ENCODE results near the gene CEACAM6. TPM values are rescaled to one million over a fixed set of nuclear protein-coding genes. Genes with fewer than 3 reads are reported as not detected.

The CEACAM6 gene
- total RNA-seq, 2 experiments from 2014 or later = not detected

DNA sequence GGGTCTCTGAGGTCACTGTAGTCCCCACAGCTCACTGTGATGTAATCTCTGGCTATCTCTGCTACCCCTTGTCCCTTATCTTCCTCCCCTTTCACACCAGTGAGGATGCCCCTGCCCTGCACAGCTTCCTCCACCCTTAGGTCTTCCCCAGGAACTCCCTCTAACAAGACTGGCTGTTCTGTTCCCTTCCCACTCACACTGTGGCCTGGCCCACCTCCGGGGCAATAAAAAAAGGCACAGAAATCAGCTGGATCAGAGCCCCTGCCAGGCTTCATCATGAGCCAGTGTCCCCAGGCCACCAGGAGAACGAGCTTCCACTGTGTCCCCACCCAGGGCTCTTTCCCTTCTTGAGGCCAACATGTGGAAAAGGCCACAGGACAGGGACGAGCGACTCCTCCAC, 45.7 kb downstream of the CEACAM6 start:
- no peaks in the 10 kb centered on the region for H3K27me3 Mint-ChIP-seq
- intact Hi-C loops (cut with DNase I, micrococcal nuclease) = no loop called here
- TF ChIP-seq, protein P1, sequence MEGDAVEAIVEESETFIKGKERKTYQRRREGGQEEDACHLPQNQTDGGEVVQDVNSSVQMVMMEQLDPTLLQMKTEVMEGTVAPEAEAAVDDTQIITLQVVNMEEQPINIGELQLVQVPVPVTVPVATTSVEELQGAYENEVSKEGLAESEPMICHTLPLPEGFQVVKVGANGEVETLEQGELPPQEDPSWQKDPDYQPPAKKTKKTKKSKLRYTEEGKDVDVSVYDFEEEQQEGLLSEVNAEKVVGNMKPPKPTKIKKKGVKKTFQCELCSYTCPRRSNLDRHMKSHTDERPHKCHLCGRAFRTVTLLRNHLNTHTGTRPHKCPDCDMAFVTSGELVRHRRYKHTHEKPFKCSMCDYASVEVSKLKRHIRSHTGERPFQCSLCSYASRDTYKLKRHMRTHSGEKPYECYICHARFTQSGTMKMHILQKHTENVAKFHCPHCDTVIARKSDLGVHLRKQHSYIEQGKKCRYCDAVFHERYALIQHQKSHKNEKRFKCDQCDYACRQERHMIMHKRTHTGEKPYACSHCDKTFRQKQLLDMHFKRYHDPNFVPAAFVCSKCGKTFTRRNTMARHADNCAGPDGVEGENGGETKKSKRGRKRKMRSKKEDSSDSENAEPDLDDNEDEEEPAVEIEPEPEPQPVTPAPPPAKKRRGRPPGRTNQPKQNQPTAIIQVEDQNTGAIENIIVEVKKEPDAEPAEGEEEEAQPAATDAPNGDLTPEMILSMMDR (IDR thresholded peaks at IDR 0.05) = no peak
- H3K4me3 Mint-ChIP-seq = no peak overlapping the region
- ChIA-PET POLR2A (no interaction called here), CTCF (interaction anchor here (1.5 kb wide), 1 partner anchor 8 kb away, joined by 5 read pairs; no protein-coding TSS in a partner anchor)
- no peaks in the 10 kb centered on the region for H3K9me3 Mint-ChIP-seq
- no peaks in the 10 kb centered on the region for H3K36me3 Mint-ChIP-seq (ENCODE audit: low read depth)
- no peaks in the 10 kb centered on the region for H3K4me1 ChIP-seq (ENCODE audit: insufficient read depth, low read length)
- DNase-seq (no peak), ATAC-seq (ENCODE audit: poor library complexity) (no peak)
- H3K4me1 Mint-ChIP-seq (ENCODE audit: low read depth) = peaks cover 16% of the 10 kb centered on the region
- H3K27ac Mint-ChIP-seq = no peak overlapping the region
- H3K36me3 ChIP-seq (ENCODE audit: insufficient read depth, low read length) = no peaks in the 10 kb centered on the region
- peaks cover 2 to 5% of the 10 kb centered on the region in 2 experiments for H3K27me3 ChIP-seq (ENCODE audit: control insufficient read depth in 1 of 2, insufficient read depth in 2 of 2, low read length in 2 of 2)
- no peak overlapping the region for H3K27ac ChIP-seq (ENCODE audit: low read depth in 1 of 2, low read length in 2 of 2)
- no peak overlapping the region for H3K4me3 ChIP-seq (ENCODE audit: low read length)
- no peaks in the 10 kb centered on the region for H3K9me3 ChIP-seq (ENCODE audit: control insufficient read depth in 1 of 2, insufficient read depth in 1 of 2, low read length in 2 of 2)

DNA sequence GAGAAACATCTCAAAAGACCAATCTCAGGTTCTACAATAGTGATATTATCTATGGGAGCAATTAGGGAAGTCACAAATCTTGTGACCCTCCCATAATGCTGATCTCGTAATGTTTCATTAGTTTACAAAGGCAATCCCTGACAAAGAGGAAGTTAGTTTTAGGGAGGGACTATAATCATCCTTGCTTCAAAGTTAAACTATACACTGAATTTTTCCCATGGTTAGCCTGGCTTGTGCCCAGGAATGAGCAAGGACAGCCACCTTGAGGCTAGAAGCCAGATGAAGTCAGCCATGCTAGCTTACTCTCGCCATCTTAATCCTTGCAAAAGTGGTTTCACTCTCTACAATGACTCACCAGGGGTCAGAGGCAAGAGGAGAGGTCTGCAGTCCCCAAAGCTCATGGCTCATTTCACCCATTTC, 46.5 kb downstream of the CEACAM6 start:
- Mint-ChIP-seq H3K9me3 (no peaks in the 10 kb centered on the region), H3K36me3 (ENCODE audit: low read depth) (no peaks in the 10 kb centered on the region), H3K4me3 (no peak overlapping the region), H3K27me3 (no peaks in the 10 kb centered on the region), H3K27ac (no peak overlapping the region), H3K4me1 (ENCODE audit: low read depth) (peaks cover 16% of the 10 kb centered on the region)
- TF ChIP-seq, protein P1 (IDR thresholded peaks at IDR 0.05) = no peak
- ATAC-seq (ENCODE audit: poor library complexity) (no peak), DNase-seq (peak in 2 of 14 experiments; percentile 36 to 43)
- Histone ChIP-seq H3K9me3 (ENCODE audit: control insufficient read depth in 1 of 2, insufficient read depth in 1 of 2, low read length in 2 of 2) (no peaks in the 10 kb centered on the region), H3K36me3 (ENCODE audit: insufficient read depth, low read length) (no peaks in the 10 kb centered on the region), H3K4me3 (ENCODE audit: low read length) (no peak overlapping the region), H3K4me1 (ENCODE audit: insufficient read depth, low read length) (no peaks in the 10 kb centered on the region), H3K27ac (ENCODE audit: low read depth in 1 of 2, low read length in 2 of 2) (no peak overlapping the region), H3K27me3 (ENCODE audit: control insufficient read depth in 1 of 2, insufficient read depth in 2 of 2, low read length in 2 of 2) (peaks cover 0 to 2% of the 10 kb centered on the region in 2 experiments)
- intact Hi-C loops (cut with DNase I, micrococcal nuclease) = no loop called here
- POLR2A ChIA-PET = interaction anchor here (0.6 kb wide), 1 partner anchor 970 kb away, joined by 3 read pairs; no protein-coding TSS in a partner anchor
- CTCF ChIA-PET = interaction anchor here (1.5 kb wide), 1 partner anchor 9 kb away, joined by 5 read pairs; no protein-coding TSS in a partner anchor

DNA sequence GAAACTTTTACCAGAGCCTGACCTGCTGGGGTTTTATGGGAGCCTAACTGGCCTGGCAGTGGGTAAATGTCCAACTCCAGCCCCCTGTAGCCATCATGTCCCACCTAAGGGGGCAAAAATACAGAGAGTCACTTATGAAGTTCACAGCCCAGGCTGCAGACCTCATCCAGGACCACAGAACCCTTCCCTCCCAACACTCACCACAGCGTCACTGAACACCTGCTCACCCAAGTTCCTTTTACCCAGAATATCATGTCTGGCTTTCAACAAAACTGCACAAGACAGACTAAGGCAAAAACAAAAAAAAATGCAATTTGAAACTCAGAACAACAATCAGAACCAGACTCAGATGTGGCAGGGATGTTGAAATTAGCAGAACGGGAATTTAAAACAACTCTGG, 47.4 kb downstream of the CEACAM6 start:
- Mint-ChIP-seq H3K4me1 (ENCODE audit: low read depth) (peaks cover 16% of the 10 kb centered on the region), H3K4me3 (no peak overlapping the region), H3K36me3 (ENCODE audit: low read depth) (no peaks in the 10 kb centered on the region), H3K27me3 (peaks cover 3% of the 10 kb centered on the region), H3K9me3 (no peaks in the 10 kb centered on the region), H3K27ac (no peak overlapping the region)
- Histone ChIP-seq H3K27me3 (ENCODE audit: control insufficient read depth in 1 of 2, insufficient read depth in 2 of 2, low read length in 2 of 2) (peaks cover 0 to 4% of the 10 kb centered on the region in 2 experiments), H3K4me3 (ENCODE audit: low read length) (no peak overlapping the region), H3K36me3 (ENCODE audit: insufficient read depth, low read length) (no peaks in the 10 kb centered on the region), H3K9me3 (ENCODE audit: control insufficient read depth in 1 of 2, insufficient read depth in 1 of 2, low read length in 2 of 2) (no peaks in the 10 kb centered on the region), H3K4me1 (ENCODE audit: insufficient read depth, low read length) (no peaks in the 10 kb centered on the region), H3K27ac (ENCODE audit: low read depth in 1 of 2, low read length in 2 of 2) (no peak overlapping the region)
- POLR2A ChIA-PET = no interaction called here
- TF ChIP-seq, protein P1 (IDR thresholded peaks at IDR 0.05) = no peak
- CTCF ChIA-PET = interaction anchor here (1.6 kb wide), 1 partner anchor 10 kb away, joined by 4 read pairs; no protein-coding TSS in a partner anchor
- ATAC-seq (ENCODE audit: poor library complexity) (no peak), DNase-seq (no peak)
- intact Hi-C loops (cut with DNase I, micrococcal nuclease) = no loop called here

Data from CD4-positive, alpha-beta T cell (primary cell).